SU-DHL-6 (cell line): Measurements from ENCODE around the gene PDE4B.

Experiments
- CTCF ChIP-seq: fragments of 200-600 bp; sonication (generic); IDR thresholded peaks from one replicate; pipeline ENCODE4 v1.5.1; 2017; ENCODE audit warnings: antibody characterized with exemption, mild to moderate bottlenecking, low read length, moderate library complexity; ENCODE audit not compliant: insufficient read depth, poor library complexity, severe bottlenecking
- EZH2phosphoT487 ChIP-seq: fragments of 200-600 bp; sonication (generic), shearing (Covaris generic); conservative IDR thresholded peaks from 2 replicates; pipeline ENCODE4 v1.6.1; 2018; ENCODE audit warnings: mild to moderate bottlenecking, antibody characterized with exemption, low read length, moderate library complexity, mixed read lengths

- TF ChIP-seq CTCF (no peak), EZH2phosphoT487 (no peak)
These were observed 457.8 kb downstream of the PDE4B start for GRCh38 chr1:66250478-66250877.
